SK-N-MC (cell line): ENCODE data around the gene MEMO1.

ENCODE experiments used
- EZH2 ChIP-seq: fragments of 200-600 bp; sonication (generic); IDR thresholded peaks from one replicate; pipeline ENCODE4 v1.6.1; 2017; ENCODE audit warnings: antibody characterized with exemption
- FOXP2 ChIP-seq: optimal IDR thresholded peaks from 2 replicates; pipeline ENCODE3; 2011; ENCODE audit warnings: mild to moderate bottlenecking, moderate library complexity; ENCODE audit not compliant: insufficient read depth; ENCODE audit errors: extremely low read length, control extremely low read depth
- POLR2AphosphoS5 ChIP-seq: IDR thresholded peaks from 2 replicates; pipeline ENCODE4 v1.6.1; 2012; ENCODE audit warnings: mild to moderate bottlenecking, low read depth, low read length, borderline replicate concordance

DNA sequence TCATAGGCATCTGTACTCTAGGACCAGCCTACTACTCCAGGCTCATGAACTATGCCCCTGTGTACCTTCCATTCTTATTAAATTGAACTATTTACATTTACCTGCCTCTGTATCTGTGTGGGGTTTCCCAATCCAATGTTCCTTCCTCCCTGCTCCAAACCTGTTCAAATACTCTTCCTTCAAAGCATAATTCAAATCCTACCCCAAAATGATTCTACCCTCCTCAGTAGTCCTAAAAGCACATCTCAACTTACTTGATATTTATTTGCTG lies 3.8 kb downstream of the MEMO1 start:
- TF ChIP-seq POLR2AphosphoS5 (no peak), EZH2 (no peak), FOXP2 (no peak)
